Stimulated activated CD4-positive, alpha-beta T cell treated with anti-CD3 and anti-CD28 coated beads, TNF-alpha, amount 100 ng/mL, for 48 hours (primary cell): ENCODE measurements around the gene KRTAP10-8.
"Not testable (repeated sequence)": the region's sequence is repeated elsewhere in the genome, so short reads cannot be mapped to it uniquely, and the experiment has no call there.

Experiments
- DNase-seq, 3 donors: peaks; one replicate each; pipeline ENCODE4 v3.0.0-alpha.2; 2020; ENCODE audit warnings: low read depth in 3 of 3

KRTAP10-8 gene, protein sequence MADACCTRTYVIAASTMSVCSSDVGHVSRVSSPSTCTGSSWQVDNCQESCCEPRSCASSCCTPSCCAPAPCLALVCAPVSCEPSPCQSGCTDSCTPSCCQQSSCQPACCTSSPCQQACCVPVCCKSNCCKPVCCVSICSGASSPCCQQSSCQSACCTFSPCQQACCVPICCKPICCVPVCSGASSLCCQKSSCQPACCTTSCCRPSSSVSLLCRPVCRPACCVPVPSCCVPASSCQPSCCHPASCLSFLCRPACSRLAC

DNA sequence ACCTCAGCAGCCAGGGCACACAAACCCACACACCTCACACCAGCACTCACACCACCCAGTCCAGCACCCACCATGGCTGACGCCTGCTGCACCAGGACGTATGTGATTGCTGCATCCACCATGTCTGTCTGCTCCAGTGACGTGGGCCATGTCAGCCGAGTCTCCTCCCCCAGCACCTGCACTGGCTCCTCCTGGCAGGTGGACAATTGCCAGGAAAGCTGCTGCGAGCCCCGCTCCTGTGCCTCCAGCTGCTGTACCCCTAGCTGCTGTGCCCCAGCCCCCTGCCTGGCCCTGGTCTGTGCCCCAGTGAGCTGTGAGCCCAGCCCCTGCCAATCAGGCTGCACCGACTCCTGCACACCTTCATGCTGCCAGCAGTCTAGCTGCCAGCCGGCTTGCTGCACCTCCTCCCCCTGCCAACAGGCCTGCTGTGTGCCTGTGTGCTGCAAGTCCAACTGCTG, at the start of gene KRTAP10-8:
Gene KRTAP10-8 (plus strand): TSS at position 51 of the 458 bp plus-strand sequence. CDS start 22 bp downstream, at position 73.
- DNase-seq: no peak

- DNase-seq: no peak
These were observed 47.8 kb upstream of the KRTAP10-8 start for GRCh38 chr21:44564099-44564498.

DNA sequence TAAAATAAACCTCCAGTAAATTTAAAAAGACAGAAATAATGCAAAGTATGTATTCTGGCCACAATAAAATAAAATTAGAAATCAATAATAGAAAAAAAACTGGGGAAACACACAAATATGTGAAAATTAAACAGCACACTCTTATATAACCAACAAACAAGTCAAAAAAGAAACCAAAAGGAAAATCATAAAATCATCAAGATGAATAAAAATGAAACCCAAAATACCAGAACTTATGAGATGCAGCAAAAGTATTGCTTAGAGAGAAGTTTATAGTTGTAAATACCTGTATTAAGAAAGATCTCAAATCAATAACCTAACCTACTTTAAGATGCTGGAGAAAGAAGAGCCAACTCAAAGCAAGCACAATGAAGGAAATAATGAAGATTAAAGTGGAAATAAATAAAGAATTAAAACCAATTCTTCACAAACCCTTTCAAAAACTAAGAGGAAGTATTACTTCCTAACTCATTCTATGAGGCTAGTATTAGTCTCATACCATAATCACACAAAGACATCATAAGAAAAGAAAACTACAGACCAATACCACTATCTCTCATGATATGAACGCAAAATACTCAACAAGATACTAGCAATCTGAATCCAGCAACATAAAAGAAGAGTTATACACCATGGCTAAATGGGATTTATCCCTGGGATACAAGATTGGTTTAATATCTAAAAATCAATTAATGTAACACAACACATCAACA, 46.8 kb upstream of the KRTAP10-8 start:
- no peak for DNase-seq

DNA sequence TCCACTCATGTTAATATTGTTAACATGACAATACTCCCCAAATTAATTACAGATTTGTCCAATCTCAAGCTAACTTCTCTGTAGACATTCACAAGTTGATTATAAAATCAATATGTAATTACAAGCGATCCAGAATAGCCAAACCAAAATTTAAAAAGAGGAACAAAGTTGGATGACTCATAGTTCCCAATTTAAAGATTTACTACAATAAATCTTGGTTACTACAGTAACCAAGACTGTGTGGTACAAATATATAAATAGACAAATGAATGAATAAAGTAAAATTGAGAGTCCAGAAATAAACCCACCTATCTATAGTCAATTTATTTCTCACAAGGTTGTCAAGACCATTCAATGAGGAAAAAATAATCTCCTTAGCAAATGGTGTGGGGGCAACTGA, 45.5 kb upstream of the KRTAP10-8 start:
- DNase-seq: no peak

DNA sequence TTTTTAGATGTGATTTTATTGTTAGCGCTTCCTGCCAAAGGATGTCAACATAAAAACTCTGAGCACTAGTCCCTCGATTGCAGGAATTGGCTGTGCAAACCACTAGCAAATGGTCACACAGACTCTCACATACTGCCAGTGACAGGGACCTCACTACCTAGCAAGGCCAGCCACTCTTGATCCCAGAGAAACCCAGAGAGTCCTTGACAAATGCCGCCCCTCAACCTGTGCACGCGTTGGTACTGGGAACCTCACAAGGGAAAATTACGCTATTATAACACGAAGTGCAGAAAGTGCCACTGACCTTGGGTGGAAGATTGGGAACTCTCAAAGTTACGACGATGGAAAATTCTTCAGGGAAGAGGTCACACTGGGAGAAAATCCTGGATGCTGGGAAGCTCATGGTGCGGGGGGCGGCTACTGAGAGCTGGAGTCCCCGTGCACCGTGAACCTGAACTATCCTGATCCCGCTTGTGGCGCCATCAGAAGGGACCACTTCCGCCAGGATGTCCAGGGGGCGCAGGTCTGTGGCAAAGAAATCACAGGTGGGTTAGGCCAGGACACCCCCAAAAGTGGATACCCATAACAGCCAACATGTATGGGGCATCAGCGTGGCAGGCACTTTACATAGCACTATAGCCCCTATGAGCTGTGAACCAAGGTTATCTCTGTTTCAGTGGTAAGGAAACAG, 44.3 kb upstream of the KRTAP10-8 start:
- DNase-seq: no peak

DNA sequence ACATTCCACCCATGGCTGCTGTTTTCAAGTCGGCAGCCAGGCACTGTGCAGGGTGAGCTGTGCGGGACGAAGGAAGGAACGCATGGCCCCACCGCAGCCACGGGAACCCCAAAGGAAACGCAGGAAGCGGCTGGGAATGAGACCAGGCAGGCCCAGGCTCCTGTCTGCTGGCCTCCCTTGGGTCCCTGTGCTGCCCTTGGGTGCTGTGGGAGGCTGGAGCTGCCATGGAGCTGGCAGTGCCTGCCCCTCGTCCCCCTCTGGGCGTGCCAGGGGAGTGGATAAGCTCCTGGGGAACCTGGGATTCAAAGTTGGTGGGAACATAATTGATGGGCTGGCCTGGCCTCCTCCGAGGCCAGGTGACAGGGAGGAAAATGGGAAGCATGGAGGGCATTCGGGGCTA, 43.6 kb upstream of the KRTAP10-8 start:
- no peak for DNase-seq

DNA sequence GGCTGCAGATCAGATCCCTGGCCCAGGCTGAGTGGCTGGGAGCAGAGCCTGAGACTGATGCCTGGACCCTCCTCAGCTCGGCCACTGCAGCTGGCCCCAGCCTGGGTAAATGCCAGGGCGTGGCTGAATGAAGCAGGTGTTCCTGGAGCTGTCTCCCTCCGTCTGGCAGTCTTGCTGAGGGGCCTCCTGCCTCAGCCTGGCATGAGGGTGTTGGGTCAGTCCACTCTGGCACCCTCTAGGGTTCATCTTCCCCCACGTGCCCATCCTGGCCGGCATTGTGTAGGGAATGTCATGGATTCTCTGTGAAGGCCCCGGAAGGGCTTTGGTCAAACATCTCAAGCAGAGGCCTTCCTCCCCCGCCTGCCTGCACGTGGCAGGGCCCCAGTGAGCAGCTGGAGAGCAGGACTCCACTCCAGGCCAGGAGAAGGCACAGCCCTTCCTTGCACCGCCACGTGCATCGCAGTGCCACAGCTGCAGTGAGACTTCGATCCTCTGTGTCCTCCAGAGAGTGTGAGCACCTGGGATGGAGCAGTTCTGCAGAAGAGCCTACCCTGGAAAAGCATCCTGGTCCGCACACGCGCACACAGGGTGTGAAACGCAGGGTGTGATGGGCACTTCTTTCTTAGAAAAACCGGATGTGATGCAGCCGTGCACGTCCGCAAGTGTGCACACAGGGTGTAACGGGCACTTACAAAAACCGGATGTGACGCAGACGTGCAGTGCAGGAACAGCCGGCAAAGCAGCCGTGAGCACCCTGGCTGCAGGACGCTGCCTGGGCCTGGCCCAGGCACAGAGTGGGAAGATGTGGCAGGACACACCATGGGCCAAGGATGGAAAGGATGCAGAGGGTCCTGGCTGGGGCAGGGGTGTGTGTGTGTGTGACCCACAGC, 43.0 kb upstream of the KRTAP10-8 start:
- no peak for DNase-seq

DNA sequence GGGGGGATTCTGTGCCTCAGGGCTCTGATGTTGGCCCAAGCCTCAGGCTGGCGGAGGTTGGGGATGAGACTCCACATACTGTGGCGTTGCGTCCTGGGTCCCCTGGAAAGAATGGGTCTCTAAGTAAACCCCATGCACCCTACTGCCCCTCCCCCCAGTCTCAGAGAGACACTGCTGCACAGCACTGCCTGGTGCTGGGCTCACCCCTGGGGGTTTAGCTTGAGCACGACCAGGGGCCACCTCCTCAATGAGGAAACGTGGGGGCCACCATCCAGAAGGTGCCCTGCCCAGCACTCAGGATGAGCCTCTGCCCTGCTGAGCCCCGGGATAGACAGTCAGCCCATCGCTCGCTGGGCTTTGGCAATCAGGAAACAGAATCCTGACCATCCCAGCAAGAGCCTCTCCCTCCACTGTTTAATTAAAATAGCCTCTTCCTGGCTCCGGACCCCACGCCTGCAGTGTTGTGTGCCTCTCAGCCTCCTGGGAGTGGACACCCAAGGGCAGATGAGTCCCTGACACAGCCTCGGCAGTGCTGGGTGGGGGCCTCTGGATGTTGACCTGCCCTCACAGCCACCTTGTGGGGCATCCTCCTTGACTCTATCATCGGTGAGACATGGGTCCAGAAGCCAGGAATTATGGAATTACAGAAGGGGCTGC, 41.9 kb upstream of the KRTAP10-8 start:
- DNase-seq: no peak

DNA sequence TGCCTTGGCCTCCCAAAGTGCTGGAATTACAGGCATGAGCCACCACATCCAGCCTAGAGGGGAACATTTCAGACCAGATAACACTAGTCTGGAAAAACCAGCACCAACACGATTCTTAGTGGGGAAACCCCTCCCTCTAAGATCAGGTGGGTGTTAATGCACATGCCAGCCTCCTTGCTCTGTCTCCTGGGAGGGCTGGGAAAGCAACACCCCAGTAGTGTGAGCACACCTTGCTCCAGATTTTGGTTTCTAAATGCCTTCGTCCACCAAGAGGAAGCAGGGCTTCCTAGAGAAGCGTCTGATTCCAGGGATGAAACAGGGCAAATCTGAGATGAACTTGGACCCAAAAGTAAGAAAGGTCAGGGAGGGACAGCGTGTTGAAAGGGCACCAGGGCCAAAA, 40.6 kb upstream of the KRTAP10-8 start:
- no peak for DNase-seq

DNA sequence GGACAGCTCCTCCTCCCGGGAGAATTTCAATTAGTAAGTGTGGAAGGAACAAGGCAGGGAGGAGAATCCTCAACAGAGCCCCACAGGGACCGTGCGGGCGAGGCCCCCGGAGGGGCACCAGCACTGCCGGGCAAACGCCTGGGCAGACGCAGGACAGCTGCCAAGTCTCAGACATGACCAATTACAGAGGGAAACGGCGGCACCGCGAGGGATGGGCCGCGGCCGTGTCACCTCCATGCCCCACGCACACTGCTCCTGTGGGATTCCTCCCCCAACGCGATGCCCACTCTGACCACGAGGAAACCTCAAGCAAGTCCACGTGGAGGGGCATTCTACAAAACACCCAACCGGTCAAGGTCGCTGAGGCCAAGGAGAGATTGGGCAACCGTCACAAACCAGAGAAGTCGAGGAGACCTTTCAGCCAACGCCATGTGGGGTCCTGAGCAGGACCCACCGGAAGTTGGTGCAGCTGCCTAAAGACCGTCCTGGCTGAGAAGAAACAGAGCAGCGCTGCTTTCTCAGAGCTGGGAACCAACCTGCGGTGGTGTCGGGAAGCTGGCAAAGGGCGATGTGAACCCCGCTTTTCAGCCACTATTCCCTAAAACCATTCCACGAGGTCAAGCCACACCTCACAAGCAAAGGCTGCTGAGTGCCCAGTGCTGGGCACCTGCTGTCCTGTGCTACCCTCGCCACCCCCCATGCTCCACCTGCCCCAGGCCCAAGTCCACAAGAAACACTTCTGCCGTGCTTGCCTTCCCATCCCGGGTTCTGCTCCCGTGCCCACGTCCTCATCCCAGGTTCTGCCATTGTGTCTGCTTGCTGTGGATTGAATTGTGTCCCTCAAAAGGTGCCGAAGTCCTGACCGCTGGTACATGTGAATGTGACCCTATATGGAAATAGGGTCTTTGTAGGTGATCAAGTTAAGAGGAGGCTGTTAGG, 39.8 kb upstream of the KRTAP10-8 start:
- DNase-seq: no peak

DNA sequence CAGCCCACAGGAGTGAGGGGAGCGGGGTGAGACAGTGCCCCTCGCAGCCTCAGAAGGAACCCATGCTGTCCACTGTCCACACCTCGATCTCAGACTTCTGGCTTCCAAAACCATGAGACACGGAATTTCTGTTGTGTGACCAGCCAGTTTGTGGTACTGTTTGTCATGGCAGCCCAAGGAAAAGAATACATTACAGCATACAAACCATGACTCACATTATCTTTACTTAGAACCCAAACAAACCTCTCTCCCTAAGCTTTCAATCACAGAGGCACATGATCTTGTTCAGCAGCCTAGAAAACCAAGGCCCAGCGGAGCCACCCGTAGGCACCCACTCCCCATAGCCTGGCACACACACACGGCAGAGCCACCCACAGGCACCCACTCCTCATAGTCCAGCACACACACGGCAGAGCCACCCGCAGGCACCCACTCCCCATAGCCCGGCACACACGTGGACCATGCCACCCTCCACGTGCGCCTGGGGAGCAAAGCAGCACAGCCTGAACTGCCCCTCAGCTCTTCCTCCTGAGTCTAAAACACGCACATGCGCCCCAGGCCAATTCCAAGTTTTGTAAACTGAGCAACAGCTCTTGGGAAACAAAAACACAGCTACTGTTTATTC, 38.8 kb upstream of the KRTAP10-8 start:
- DNase-seq: no peak

GRCh38 chr21:44573630-44574456, 38.0 kb upstream of the KRTAP10-8 start, which contains the start of gene KRTAP10-4:
TSS of gene KRTAP10-4 (plus strand) at chr21:44573729. CDS start at chr21:44573759, 30 bp downstream.
- not testable (repeated sequence) for DNase-seq

GRCh38 chr21:44574457-44575306, 37.2 kb upstream of the KRTAP10-8 start:
- DNase-seq: no peak

GRCh38 chr21:44575307-44576024, 36.4 kb upstream of the KRTAP10-8 start:
- no peak for DNase-seq

- no peak for DNase-seq
These were observed 35.9 kb upstream of the KRTAP10-8 start for GRCh38 chr21:44576025-44576420.

DNA sequence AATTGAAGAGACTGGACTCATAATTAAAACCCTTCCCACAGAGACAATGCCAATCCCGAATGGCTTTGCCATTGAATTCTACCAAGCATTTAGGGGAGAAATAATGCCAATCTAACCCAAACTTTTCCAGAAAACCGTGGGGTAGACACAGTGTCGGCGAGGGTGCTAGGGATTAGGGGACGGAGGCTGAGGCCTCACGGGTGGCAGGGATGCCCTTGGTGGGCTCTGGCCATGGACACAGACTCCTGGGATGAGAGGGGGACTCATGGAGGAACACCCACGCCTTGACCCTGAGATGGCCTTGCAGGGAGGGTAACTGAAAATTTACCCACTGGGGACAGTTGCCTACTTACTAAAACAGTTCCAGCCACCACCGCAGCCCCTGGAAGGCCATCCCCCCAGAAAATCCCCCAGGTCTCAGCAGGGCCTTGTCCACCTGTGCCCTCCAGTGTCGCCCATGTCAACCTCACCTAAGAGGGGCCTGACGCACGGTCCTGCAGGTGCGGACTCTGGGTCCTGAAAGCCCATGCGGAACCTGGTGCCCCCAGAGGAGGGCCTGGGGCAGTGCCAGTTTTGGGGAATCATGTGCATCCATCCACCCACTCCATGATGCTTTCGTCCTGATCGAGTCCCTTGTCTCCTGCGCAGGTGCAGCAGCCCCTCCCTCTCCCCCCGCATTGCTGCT, 33.4 kb upstream of the KRTAP10-8 start:
- no peak for DNase-seq
